Natural killer cell (primary cell): ENCODE results near the gene CCL16. TPM values are rescaled to one million over a fixed set of nuclear protein-coding genes. Genes with fewer than 3 reads are reported as not detected.
A peak's percentile ranks its signal among the peaks of the same experiment; 100 is the strongest.

Experiments
- ATAC-seq, 3 donors: fragments of 150-1000 bp in 2 of 3; fragments of 200-7000 bp in 1 of 3; cut with Tn5 transposase; 1 replicate in 1 of 3; 2 replicates in 2 of 3; pipeline ENCODE4 v1.10.0; 2021; ENCODE audit warnings: mild to moderate bottlenecking in 2 of 3, moderate library complexity in 2 of 3
- DNase-seq, 2 donors: peaks; one replicate each; pipeline versions ENCODE4 v3.0.0 to v3.0.0-alpha.2; 2013 to 2021; ENCODE audit warnings: mixed read lengths in 1 of 2
- H3K27ac ChIP-seq: one replicate; pipeline ENCODE4 v1.5.1; 2013; ENCODE audit warnings: mild to moderate bottlenecking, low read length
- H3K27me3 ChIP-seq: one replicate; pipeline ENCODE4 v1.6.1; 2013; ENCODE audit warnings: low read length; ENCODE audit not compliant: control insufficient read depth, insufficient read depth
- H3K36me3 ChIP-seq: one replicate; pipeline ENCODE4 v1.6.1; 2013; ENCODE audit warnings: low read length; ENCODE audit not compliant: control insufficient read depth, insufficient read depth
- H3K4me1 ChIP-seq: one replicate; pipeline ENCODE4 v1.6.1; 2013; ENCODE audit warnings: low read length; ENCODE audit not compliant: control insufficient read depth, insufficient read depth
- H3K4me3 ChIP-seq: one replicate; pipeline ENCODE4 v1.5.1; 2013; ENCODE audit warnings: low read length
- H3K9me3 ChIP-seq: one replicate; pipeline ENCODE4 v1.6.1; 2013; ENCODE audit warnings: low read length; ENCODE audit not compliant: control insufficient read depth, insufficient read depth
- H3K27ac Mint-ChIP-seq, 2 donors: one replicate each; pipeline ENCODE4 v1.8.0; 2022; ENCODE audit warnings: mild to moderate bottlenecking in 2 of 2, mixed read lengths in 2 of 2, moderate library complexity in 1 of 2
- H3K27me3 Mint-ChIP-seq, 2 donors: one replicate each; pipeline ENCODE4 v1.8.0; 2022; ENCODE audit warnings: low read depth in 2 of 2, mixed read lengths in 2 of 2
- H3K36me3 Mint-ChIP-seq: one replicate; pipeline ENCODE4 v1.8.0; 2022; ENCODE audit warnings: mixed read lengths
- H3K4me1 Mint-ChIP-seq, 2 donors: one replicate each; pipeline ENCODE4 v1.8.0; 2022; ENCODE audit warnings: mixed read lengths in 2 of 2
- H3K4me3 Mint-ChIP-seq: one replicate; pipeline ENCODE4 v1.8.0; 2022; ENCODE audit warnings: mild to moderate bottlenecking, moderate library complexity, mixed read lengths
- H3K9me3 Mint-ChIP-seq, 2 donors: one replicate each; pipeline ENCODE4 v1.8.0; 2022; ENCODE audit warnings: mixed read lengths in 2 of 2
- CTCF ChIP-seq: fragments of 200-600 bp; IDR thresholded peaks from one replicate; pipeline ENCODE4 v1.8.0; 2022; ENCODE audit warnings: antibody characterized with exemption
- WGBS: methylation state at CpG from one replicate; pipeline ENCODE4 v1.1.7; 2013; ENCODE audit warnings: missing lambda C conversion rate; ENCODE audit not compliant: insufficient coverage; 5-methylcytosine and 5-hydroxymethylcytosine counted together
- intact Hi-C: fragments of 100-400 bp; cut with micrococcal nuclease; formaldehyde crosslinking; loops from one replicate; pipeline ENCODE4 v1.14.2; 2022
- total RNA-seq, 4 donors: library from RNA; stranded (reverse); fragments of 120-200 nt in 1 of 4; gene quantifications; one replicate each; pipeline versions ENCODE4 v1.2.3 to v1.2.4, GENCODE V29; 2013 to 2022

Gene CCL16
- total RNA-seq, 3 donors from 2014 or later (not counting 1 experiment from before 2014, with no cell fraction given), result not detected

DNA sequence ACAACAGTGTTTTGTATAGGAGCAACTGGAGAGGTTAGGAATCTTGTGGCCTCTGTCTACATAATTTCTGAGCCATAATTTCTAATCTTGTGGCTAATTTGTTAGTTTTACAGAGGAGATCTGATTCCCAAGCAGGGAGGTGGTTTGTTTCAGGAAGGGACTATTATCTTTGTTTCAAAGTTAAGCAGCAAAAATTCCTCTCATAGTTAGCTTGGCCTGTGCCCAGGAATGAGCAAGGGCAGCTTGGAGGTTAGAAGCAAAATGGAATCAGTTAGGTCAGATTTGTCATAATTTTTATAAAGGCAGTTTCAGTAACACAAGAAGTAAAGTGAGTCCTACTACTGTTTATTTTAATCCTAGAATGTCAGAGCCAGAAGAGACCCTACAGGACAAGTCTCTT is 48.7 kb downstream of the CCL16 start:
- no peaks in the 10 kb centered on the region for H3K36me3 ChIP-seq
- peaks cover 25 to 32% of the 10 kb centered on the region in 2 donors for H3K4me1 Mint-ChIP-seq
- no peaks in the 10 kb centered on the region for H3K27me3 Mint-ChIP-seq
- no peaks in the 10 kb centered on the region for H3K36me3 Mint-ChIP-seq
- no peaks in the 10 kb centered on the region for H3K27me3 ChIP-seq
- H3K4me3 ChIP-seq, result no peak overlapping the region
- H3K9me3 Mint-ChIP-seq, result no peaks in the 10 kb centered on the region
- ATAC-seq (no peak), DNase-seq (no peak)
- intact Hi-C loops, result loop anchor here (5.0 kb wide), 1 partner anchor 85 kb away; no protein-coding TSS in a partner anchor
- TF ChIP-seq CTCF, result no peak
- no peak overlapping the region for H3K27ac ChIP-seq
- H3K27ac Mint-ChIP-seq, result no peak overlapping the region
- H3K4me1 ChIP-seq, result peaks cover 14% of the 10 kb centered on the region
- no peak overlapping the region for H3K4me3 Mint-ChIP-seq
- no peaks in the 10 kb centered on the region for H3K9me3 ChIP-seq

DNA sequence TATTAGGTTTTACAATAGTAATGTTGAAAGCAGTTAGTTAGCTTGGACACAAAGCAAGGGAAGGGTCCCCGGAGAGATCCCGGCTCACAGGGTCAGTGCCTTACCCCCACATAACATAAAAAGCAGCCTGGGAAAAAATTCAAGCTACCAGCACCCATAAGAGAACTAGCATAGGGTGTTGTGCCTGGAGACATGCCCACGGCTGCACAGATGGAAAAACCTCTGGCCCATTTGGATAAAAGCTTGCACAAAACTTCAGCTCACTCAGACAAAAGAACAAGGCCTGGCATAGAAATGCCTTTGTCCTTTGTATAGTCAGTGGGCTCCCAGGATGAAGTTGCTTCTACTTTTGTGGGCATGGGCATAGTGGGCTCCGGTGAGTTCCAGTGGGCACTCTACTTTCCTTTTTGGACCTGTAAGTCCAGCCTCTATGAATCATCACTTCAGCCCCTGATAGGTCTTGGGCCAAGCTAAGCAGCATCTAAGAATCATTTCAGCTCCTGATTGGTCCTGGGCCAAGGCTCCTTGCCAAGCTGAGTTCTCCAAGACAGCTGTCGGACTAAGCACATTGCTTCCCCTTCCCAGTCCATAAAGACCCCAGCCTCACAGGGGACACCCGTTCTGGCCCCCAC is 49.4 kb downstream of the CCL16 start:
- peaks cover 14% of the 10 kb centered on the region for H3K4me1 ChIP-seq
- TF ChIP-seq CTCF, result no peak
- no peak for DNase-seq
- no peaks in the 10 kb centered on the region for H3K9me3 Mint-ChIP-seq
- no peak overlapping the region for H3K4me3 Mint-ChIP-seq
- H3K36me3 Mint-ChIP-seq, result no peaks in the 10 kb centered on the region
- intact Hi-C loops, result loop anchor here (5.0 kb wide), 1 partner anchor 85 kb away; no protein-coding TSS in a partner anchor
- H3K27me3 Mint-ChIP-seq, result no peaks in the 10 kb centered on the region
- no peak overlapping the region for H3K4me3 ChIP-seq
- WGBS, result 93% methylated on average over 5 of the region's 6 CpGs
- no peak overlapping the region for H3K27ac ChIP-seq
- no peak for ATAC-seq
- no peaks in the 10 kb centered on the region for H3K27me3 ChIP-seq
- no peaks in the 10 kb centered on the region for H3K9me3 ChIP-seq
- H3K27ac Mint-ChIP-seq, result peak overlapping the region in 1 of 2 donors; percentile 84
- H3K36me3 ChIP-seq, result no peaks in the 10 kb centered on the region
- peaks cover 26 to 32% of the 10 kb centered on the region in 2 donors for H3K4me1 Mint-ChIP-seq

GRCh38 chr17:35930211-35931065 is 50.9 kb downstream of the CCL16 start, which contains the start of gene RDM1:
Gene RDM1 (minus strand): TSS chr17:35930773. CDS start chr17:35930727, 46 bp downstream.
- Histone ChIP-seq H3K9me3 (no peaks in the 10 kb centered on the region), H3K36me3 (no peaks in the 10 kb centered on the region), H3K4me3 (peak within 1 kb of the TSS; percentile 35), H3K4me1 (peaks cover 14% of the 10 kb centered on the region), H3K27me3 (no peaks in the 10 kb centered on the region), H3K27ac (no peak within 1 kb of the TSS)
- DNase-seq (peak; percentile 67 to 86), ATAC-seq (peak; percentile 84 to 97 (median 96))
- intact Hi-C loops, result loop anchor here (5.0 kb wide), 1 partner anchor 83 kb away; no protein-coding TSS in a partner anchor
- Mint-ChIP-seq H3K9me3 (no peaks in the 10 kb centered on the region), H3K36me3 (no peaks in the 10 kb centered on the region), H3K27me3 (no peaks in the 10 kb centered on the region), H3K4me3 (peak within 1 kb of the TSS; percentile 89), H3K4me1 (peaks cover 26 to 28% of the 10 kb centered on the region in 2 donors), H3K27ac (peak within 1 kb of the TSS; percentile 84 to 87)
- no peak for TF ChIP-seq CTCF
- WGBS, result 1% methylated on average over 34 of the region's 35 CpGs
